A549 (cell line): ENCODE data around the gene APPL1. TPM values are rescaled to one million over a fixed set of nuclear protein-coding genes. Genes with fewer than 3 reads are reported as not detected.

Experiments used
- ATAC-seq, 2 experiments: fragments of 200-7000 bp in 1 of 2; fragments of >200 bp in 1 of 2; cut with Nextera tagmentation in 1 of 2; cut with Tn5 transposase in 1 of 2; 3 replicates each; pipeline versions ENCODE4 v1.8.0 to v1.9.1; 2018 to 2020; ENCODE audit warnings: mild to moderate bottlenecking in 1 of 2, moderate library complexity in 1 of 2
- CTCF ChIA-PET: fragments of 300-600 bp; sonication (Branson Sonifier 250); formaldehyde crosslinking; extraction: SDS; loops from one replicate; lab custom pipeline; 2021; ENCODE audit warnings: antibody characterized with exemption, inconsistent platforms; lab: Yijun Ruan, JAX
- POLR2A ChIA-PET: fragments of 350-600 bp; formaldehyde crosslinking; extraction: SDS; loops from one replicate; lab custom pipeline; 2021; ENCODE audit warnings: antibody characterized with exemption, inconsistent platforms; lab: Yijun Ruan, JAX
- DNase-seq, 2 experiments: peaks; one replicate each; pipeline versions ENCODE4 v3.0.0 to v3.0.0-alpha.2; 2011 to 2016; ENCODE audit warnings: low read depth in 1 of 2, low spot score in 1 of 2
- FAIRE-seq: peaks from 2 replicates; lab custom pipeline; 2011; peaks lifted over from hg19 to GRCh38; lab: Jason Lieb, UNC
- H3K27ac ChIP-seq, 2 experiments: fragments of >200 bp; sonication (Bioruptor Twin); formaldehyde crosslinking; 3 replicates each; pipeline ENCODE4 v1.5.1; 2016 to 2017
- H3K4me1 ChIP-seq: fragments of >200 bp; sonication (Bioruptor Twin); formaldehyde crosslinking; 3 replicates; pipeline ENCODE4 v1.6.1; 2016
- H3K4me2 ChIP-seq: fragments of >200 bp; sonication (Bioruptor Twin); formaldehyde crosslinking; 3 replicates; pipeline ENCODE4 v1.6.1; 2016
- H3K4me3 ChIP-seq: fragments of >200 bp; sonication (Bioruptor Twin); formaldehyde crosslinking; 3 replicates; pipeline ENCODE4 v1.5.1; 2016
- H3K9me3 ChIP-seq: fragments of >200 bp; sonication (Bioruptor Twin); formaldehyde crosslinking; 3 replicates; pipeline ENCODE4 v1.6.1; 2016
- BHLHE40 ChIP-seq: IDR thresholded peaks from 2 replicates; pipeline ENCODE4 v1.6.1; 2012; ENCODE audit warnings: low read depth, low read length, inconsistent platforms
- CHD2 ChIP-seq: fragments of 150-350 bp; IDR thresholded peaks from 2 replicates; pipeline ENCODE4 v1.6.1; 2014; ENCODE audit warnings: low read length; ENCODE audit not compliant: partially characterized antibody
- EP300 ChIP-seq, 2 experiments: fragments of >200 bp; sonication (Bioruptor Twin); formaldehyde crosslinking; IDR thresholded peaks; 2 replicates in 1 of 2; 3 replicates in 1 of 2; pipeline ENCODE4 v1.6.1; 2016 to 2017
- FOSL2 ChIP-seq, 2 experiments: fragments of 450-650 bp in 1 of 2; fragments of >200 bp in 1 of 2; sonication (Bioruptor Twin) in 1 of 2; formaldehyde crosslinking; IDR thresholded peaks; 2 replicates each; pipeline versions ENCODE4 v1.5.0 to v1.6.1; 2016 to 2020; ENCODE audit warnings: mild to moderate bottlenecking in 1 of 2, moderate library complexity in 1 of 2
- GATA3 ChIP-seq: IDR thresholded peaks from 2 replicates; pipeline ENCODE4 v1.6.1; 2012; ENCODE audit warnings: borderline replicate concordance
- HDAC2 ChIP-seq: fragments of 200-600 bp; sonication (generic); IDR thresholded peaks from 2 replicates; pipeline ENCODE4 v1.6.1; 2016
- HEYL ChIP-seq: fragments of 250-450 bp; sonication (Bioruptor Pico); IDR thresholded peaks from 2 replicates; pipeline ENCODE4 v1.8.0; 2021; ENCODE audit warnings: mild to moderate bottlenecking, moderate library complexity
- HOXB5 ChIP-seq: fragments of 250-450 bp; sonication (Bioruptor Pico); IDR thresholded peaks from 2 replicates; pipeline ENCODE4 v1.5.0; 2020; ENCODE audit warnings: mild to moderate bottlenecking, moderate library complexity
- JUN ChIP-seq, 2 experiments: fragments of >200 bp; sonication (Bioruptor Twin); formaldehyde crosslinking; IDR thresholded peaks; 2 replicates in 1 of 2; 3 replicates in 1 of 2; pipeline ENCODE4 v1.6.1; 2016 to 2017
- KDM1A ChIP-seq: fragments of 200-600 bp; sonication (generic); IDR thresholded peaks from 2 replicates; pipeline ENCODE4 v1.6.1; 2016; ENCODE audit warnings: low read depth, mild to moderate bottlenecking
- MAFK ChIP-seq: fragments of 450-650 bp; IDR thresholded peaks from 2 replicates; pipeline ENCODE4 v1.6.1; 2014; ENCODE audit not compliant: partially characterized antibody
- MAX ChIP-seq: IDR thresholded peaks from 2 replicates; pipeline ENCODE4 v1.6.1; 2012
- MAZ ChIP-seq: fragments of 150-350 bp; IDR thresholded peaks from 2 replicates; pipeline ENCODE4 v1.6.1; 2014; ENCODE audit warnings: antibody characterized with exemption, low read depth, low read length, borderline replicate concordance
- PHF8 ChIP-seq: fragments of 200-600 bp; sonication (generic); IDR thresholded peaks from 2 replicates; pipeline ENCODE4 v1.6.1; 2016; ENCODE audit warnings: low read depth, mild to moderate bottlenecking, antibody characterized with exemption, moderate library complexity, borderline replicate concordance
- POLR2A ChIP-seq: IDR thresholded peaks from 2 replicates; pipeline ENCODE4 v1.6.1; 2012; ENCODE audit warnings: mild to moderate bottlenecking, low read length
- RAD21 ChIP-seq, 2 experiments: fragments of >200 bp in 1 of 2; sonication (Bioruptor Twin) in 1 of 2; formaldehyde crosslinking in 1 of 2; IDR thresholded peaks in 1 of 2; conservative IDR thresholded peaks in 1 of 2; 2 replicates in 1 of 2; 3 replicates in 1 of 2; pipeline ENCODE4 v1.6.1; 2012 to 2018; ENCODE audit warnings: inconsistent platforms in 1 of 2
- RCOR1 ChIP-seq: fragments of 150-350 bp; IDR thresholded peaks from 2 replicates; pipeline ENCODE4 v1.6.1; 2014; ENCODE audit warnings: antibody characterized with exemption, low read length, low read depth
- RNF2 ChIP-seq: fragments of 200-600 bp; sonication (generic); IDR thresholded peaks from 2 replicates; pipeline ENCODE4 v1.6.1; 2016; ENCODE audit warnings: low read depth, mild to moderate bottlenecking, antibody characterized with exemption, moderate library complexity, borderline replicate concordance
- SREBF2 ChIP-seq: fragments of 450-650 bp; IDR thresholded peaks from 2 replicates; pipeline ENCODE4 v1.6.1; 2014; ENCODE audit warnings: mild to moderate bottlenecking, moderate library complexity
- TP53 ChIP-seq: fragments of 250-450 bp; sonication (Bioruptor Pico); IDR thresholded peaks from 2 replicates; pipeline ENCODE4 v1.5.0; 2021; ENCODE audit warnings: mild to moderate bottlenecking, moderate library complexity
- WGBS: methylation state at CpG from one replicate; pipeline ENCODE4 v1.1.6; 2017; ENCODE audit errors: missing lambda C conversion rate; 5-methylcytosine and 5-hydroxymethylcytosine counted together
- polyA plus RNA-seq, 4 experiments: library from polyadenylated mRNA; depleted of rRNA in 3 of 4; stranded (reverse); fragments of >200 nt; fragmentation: RNase III in 1 of 4; extraction: RNeasy Plus Mini Kit Qiagen cat#74134 plus additional on column Dnase treatment in 1 of 4; gene quantifications; 2 replicates in 3 of 4; 3 replicates in 1 of 4; pipeline ENCODE4 v1.2.3, GENCODE V29; 2011 to 2017
- TF ChIP-seq, protein P1 (sequence below): fragments of >200 bp; sonication (Bioruptor Twin); formaldehyde crosslinking; IDR thresholded peaks from 2 replicates; pipeline ENCODE4 v1.6.1; 2016
- TF ChIP-seq, protein P2 (sequence below): fragments of 250-450 bp; sonication (Bioruptor Pico); IDR thresholded peaks from 2 replicates; pipeline ENCODE4 v1.5.0; 2021; ENCODE audit warnings: mild to moderate bottlenecking, moderate library complexity, borderline replicate concordance

Gene APPL1
- polyA plus RNA-seq, 2 of the 4 experiments (the other 2 are of a cell fraction), result 14.3 to 30.3 TPM

- peak overlapping the region; percentile 77; the same call in 1 of the 3 replicates for H3K4me2 ChIP-seq
- no peaks in the 10 kb centered on the region for H3K9me3 ChIP-seq
- no peak for ATAC-seq
- peaks cover 18% of the 10 kb centered on the region; the same call in 2 of the 3 replicates for H3K4me1 ChIP-seq
- WGBS, result 81% methylated on average over 2 of the region's 2 CpGs
- H3K27ac ChIP-seq, result no peak overlapping the region
- no peak for TF ChIP-seq EP300 (IDR thresholded peaks at IDR 0.05)
- TF ChIP-seq, protein P1, sequence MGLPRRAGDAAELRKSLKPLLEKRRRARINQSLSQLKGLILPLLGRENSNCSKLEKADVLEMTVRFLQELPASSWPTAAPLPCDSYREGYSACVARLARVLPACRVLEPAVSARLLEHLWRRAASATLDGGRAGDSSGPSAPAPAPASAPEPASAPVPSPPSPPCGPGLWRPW, result no peak
- no peak for TF ChIP-seq MAX
- no peak for TF ChIP-seq TP53 (CRISPR knock-in tag)
- TF ChIP-seq HDAC2, result no peak
- no peak for TF ChIP-seq MAZ
- TF ChIP-seq HEYL (CRISPR knock-in tag), result no peak
- TF ChIP-seq FOSL2 (IDR thresholded peaks at IDR 0.05), result no peak
- no peak for TF ChIP-seq FOSL2 (CRISPR knock-in tag; IDR thresholded peaks at IDR 0.05)
- no peak for TF ChIP-seq RAD21 (conservative IDR thresholded peaks at IDR 0.05 in 1 of 2, IDR thresholded peaks at IDR 0.05 in 1 of 2)
- TF ChIP-seq KDM1A, result no peak
- no peak for TF ChIP-seq GATA3
- no peak for TF ChIP-seq RNF2
- no peak for TF ChIP-seq JUN (IDR thresholded peaks at IDR 0.05)
- no peak for TF ChIP-seq CHD2
- TF ChIP-seq PHF8, result no peak
- no peak for TF ChIP-seq RCOR1
- TF ChIP-seq SREBF2, result no peak
- no peak for TF ChIP-seq BHLHE40
- TF ChIP-seq, protein P2, sequence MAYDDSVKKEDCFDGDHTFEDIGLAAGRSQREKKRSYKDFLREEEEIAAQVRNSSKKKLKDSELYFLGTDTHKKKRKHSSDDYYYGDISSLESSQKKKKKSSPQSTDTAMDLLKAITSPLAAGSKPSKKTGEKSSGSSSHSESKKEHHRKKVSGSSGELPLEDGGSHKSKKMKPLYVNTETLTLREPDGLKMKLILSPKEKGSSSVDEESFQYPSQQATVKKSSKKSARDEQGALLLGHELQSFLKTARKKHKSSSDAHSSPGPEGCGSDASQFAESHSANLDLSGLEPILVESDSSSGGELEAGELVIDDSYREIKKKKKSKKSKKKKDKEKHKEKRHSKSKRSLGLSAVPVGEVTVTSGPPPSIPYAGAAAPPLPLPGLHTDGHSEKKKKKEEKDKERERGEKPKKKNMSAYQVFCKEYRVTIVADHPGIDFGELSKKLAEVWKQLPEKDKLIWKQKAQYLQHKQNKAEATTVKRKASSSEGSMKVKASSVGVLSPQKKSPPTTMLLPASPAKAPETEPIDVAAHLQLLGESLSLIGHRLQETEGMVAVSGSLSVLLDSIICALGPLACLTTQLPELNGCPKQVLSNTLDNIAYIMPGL, result no peak
- no peak for TF ChIP-seq POLR2A
- TF ChIP-seq, all 56 proteins: peak for 0
- no peak for FAIRE-seq
- ChIA-PET CTCF (interaction anchor here (1.7 to 2.5 kb wide), 2 partner anchors 56 to 66 kb away, joined by 3 to 12 read pairs; no protein-coding TSS in a partner anchor), POLR2A (no interaction called here)
- no peak overlapping the region for H3K4me3 ChIP-seq
- no peak for DNase-seq
Observed at GRCh38 chr3:57226176-57226575, 1.4 kb upstream of the APPL1 start.

- peaks cover 18% of the 10 kb centered on the region; the same call in 2 of the 3 replicates for H3K4me1 ChIP-seq
- peak overlapping the region; percentile 91 for H3K4me3 ChIP-seq
- FAIRE-seq (no peak), DNase-seq (peak; percentile 14 to 26), ATAC-seq (peak; percentile 68 to 84)
- TF ChIP-seq HOXB5 (CRISPR knock-in tag), result 0 out of 2 replicates have a peak, but pooled peaks have one; percentile 40
- no peak for TF ChIP-seq MAFK
- TF ChIP-seq JUN (IDR thresholded peaks at IDR 0.05), result 0 out of 5 replicates have a peak, but pooled peaks of 1 of the 2 experiments have one; percentile 16
- peak; percentile 20; the same call in 1 of the 2 replicates for TF ChIP-seq PHF8
- POLR2A ChIA-PET, result interaction anchor here (0.5 to 1.2 kb wide), 2 partner anchors 32 to 328 kb away, joined by 3 to 4 read pairs; partner anchors contain the start of gene PDE12
- no peaks in the 10 kb centered on the region for H3K9me3 ChIP-seq
- peak overlapping the region; percentile 91 for H3K4me2 ChIP-seq
- H3K27ac ChIP-seq, result peak overlapping the region; percentile 87 to 98
- CTCF ChIA-PET, result interaction anchor here (2.5 kb wide), 1 partner anchor 58 kb away, joined by 12 read pairs; no protein-coding TSS in a partner anchor
- 1% methylated on average over 9 of the region's 70 CpGs for WGBS
Observed at GRCh38 chr3:57227930-57228751, 612 bp downstream of the APPL1 start.
